M059J (cell line): ENCODE results near the gene MTRF1L. TPM values are rescaled to one million over a fixed set of nuclear protein-coding genes. Genes with fewer than 3 reads are reported as not detected.
"Not testable (repeated sequence)": the region's sequence is repeated elsewhere in the genome, so short reads cannot be mapped to it uniquely, and the experiment has no call there.

Source experiments
- DNase-seq: peaks from one replicate; pipeline ENCODE4 v3.0.0-alpha.2; 2012; ENCODE audit warnings: low read depth
- total RNA-seq: library from RNA; depleted of rRNA; stranded (reverse); fragments of >200 nt; shearing (Covaris generic); gene quantifications from 2 replicates; pipeline ENCODE4 v1.2.3, GENCODE V29; 2014

MTRF1L gene
- total RNA-seq, 1 experiment from 2014 or later, result 27.3 TPM

DNA sequence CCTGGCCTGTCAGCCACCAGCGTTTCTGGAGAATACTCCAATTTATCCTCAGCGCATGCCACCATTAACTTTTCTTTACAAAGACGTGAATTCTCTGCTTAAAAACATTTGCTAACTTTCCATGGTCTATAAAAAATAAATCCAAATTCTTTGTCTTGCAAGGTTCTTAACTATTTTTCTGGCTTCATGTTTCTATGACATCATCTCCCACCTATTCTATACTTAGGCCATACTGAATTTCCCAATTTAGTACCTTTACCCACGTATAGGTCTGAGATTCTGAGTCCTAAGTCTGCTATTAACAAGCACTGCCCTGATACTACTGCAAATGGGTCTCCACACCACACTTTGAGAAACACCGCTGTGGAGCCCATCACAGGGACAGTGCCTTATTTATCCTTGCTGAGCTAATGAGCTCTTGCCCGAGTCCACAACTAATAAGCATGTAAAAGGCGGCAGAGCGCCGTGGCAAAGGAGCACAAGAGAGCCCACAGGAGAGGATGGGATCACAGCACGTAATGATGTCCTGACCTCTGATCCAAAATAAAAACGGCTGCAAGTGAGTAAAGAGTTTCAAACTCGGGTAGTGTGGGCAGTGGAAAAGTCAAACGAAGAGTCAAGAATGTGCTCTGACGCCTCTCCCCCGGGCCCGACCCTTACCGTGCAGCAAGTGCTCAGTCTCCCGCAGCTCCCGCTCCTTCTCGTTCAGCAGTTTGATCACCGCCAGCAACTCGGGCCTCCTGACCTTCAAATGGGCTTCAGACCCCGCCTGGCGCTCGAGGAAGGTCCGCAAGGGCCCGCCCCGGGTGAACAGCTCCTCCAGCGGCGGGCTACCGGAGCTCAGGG, 519 bp downstream of the MTRF1L start:
- peak; percentile 45 for DNase-seq

GRCh38 chr6:153000790-153001189, 1.7 kb downstream of the MTRF1L start:
- not testable (repeated sequence) for DNase-seq

DNA sequence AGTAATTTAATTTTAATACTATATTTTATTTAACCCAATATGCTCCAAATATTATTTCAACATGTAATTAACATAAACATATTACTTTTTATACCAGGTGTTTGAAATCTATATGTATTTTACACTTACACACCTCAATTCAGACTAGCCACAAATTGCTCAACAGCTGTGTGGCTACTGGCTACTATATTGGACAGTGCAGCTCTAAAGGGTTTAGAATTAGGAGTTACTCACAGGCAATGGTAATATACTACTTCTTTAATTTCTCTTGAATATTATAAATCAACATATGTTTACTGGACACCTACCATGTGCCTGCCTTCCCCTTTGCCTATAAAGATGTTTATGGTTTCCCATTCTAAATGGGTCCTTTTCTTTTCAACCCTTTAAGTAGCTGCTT, 2.3 kb downstream of the MTRF1L start:
- DNase-seq, result no peak

DNA sequence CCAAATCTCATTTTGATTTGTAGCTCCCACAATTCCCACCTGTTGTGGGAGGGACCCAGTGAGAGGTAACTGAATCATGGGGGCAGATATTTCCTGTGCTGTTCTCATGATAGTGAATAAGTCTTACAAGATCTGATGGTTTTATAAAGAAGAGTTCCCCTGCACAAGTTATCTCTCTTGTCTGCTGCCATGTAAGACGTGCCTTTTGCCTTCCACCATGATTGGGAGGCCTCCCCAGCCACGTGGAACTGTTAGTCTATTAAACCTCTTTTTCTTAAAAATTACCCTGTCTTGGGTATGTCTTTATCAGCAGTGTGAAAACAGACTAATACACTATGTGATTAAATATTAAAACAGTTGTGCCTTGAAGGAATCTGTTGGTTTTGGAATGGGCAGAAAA, 3.0 kb downstream of the MTRF1L start:
- not testable (repeated sequence) for DNase-seq

DNA sequence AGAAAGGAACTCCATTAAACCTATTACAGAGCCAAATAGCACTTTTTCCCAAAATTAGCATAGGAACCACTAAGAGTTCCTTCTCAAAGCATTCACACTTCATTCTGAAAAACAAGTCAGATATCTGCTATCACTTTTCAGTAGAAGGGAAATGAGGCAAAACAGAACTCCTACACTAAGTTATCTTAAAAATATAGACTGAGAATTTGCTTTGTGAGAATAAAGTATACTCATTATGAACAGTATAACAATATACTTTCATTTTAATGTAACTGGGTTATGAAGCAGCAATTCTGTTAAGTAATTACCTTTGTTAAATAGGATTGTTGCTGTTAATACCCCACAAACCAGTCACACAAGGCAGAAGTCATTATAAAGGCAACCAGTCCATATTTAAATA, 8.7 kb downstream of the MTRF1L start:
- DNase-seq, result no peak

GRCh38 chr6:152993431-152993830, 9.1 kb downstream of the MTRF1L start:
- no peak for DNase-seq

GRCh38 chr6:152986978-152987377, 15.5 kb downstream of the MTRF1L start:
- no peak for DNase-seq

DNA sequence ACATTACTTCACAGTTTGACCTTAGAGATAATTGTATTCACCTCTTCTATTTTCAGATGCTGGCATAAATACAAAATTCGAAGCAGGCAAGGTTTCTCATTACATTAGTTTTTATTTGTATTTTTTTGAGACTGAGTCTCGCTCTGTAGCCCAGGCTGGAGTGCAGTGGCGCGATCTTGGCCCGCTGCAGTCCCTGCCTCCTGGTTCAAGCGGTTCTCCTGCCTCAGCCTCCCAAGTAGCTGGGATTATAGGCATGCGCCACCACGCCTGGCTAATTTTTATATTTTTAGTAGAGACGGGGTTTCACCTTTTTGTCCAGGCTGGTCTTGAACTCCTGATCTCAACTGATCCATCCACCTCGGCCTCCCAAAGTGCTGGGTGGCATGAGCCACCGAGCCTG, 17.2 kb downstream of the MTRF1L start:
- not testable (repeated sequence) for DNase-seq

DNA sequence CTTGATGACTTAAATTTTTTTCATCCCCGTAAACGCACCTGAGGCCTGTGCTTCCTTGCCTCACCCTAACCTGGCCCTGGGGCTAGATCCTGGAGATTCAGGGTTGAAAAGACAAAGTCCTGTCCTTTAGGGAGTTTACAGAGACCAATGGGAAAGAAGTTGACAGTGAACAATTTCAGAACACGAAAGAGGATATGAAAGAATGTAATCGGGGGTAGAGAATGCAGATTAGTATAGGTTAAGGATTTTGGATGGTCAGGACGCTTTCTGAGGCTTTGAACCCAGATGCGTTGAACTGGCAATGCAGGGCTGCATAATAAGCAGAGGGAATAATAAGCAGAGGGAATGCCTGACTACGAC, 18.0 kb downstream of the MTRF1L start:
- DNase-seq, result no peak

- DNase-seq, result peak; percentile 91
Measured at GRCh38 chr6:152983637-152984512, 18.6 kb downstream of the MTRF1L start.

DNA sequence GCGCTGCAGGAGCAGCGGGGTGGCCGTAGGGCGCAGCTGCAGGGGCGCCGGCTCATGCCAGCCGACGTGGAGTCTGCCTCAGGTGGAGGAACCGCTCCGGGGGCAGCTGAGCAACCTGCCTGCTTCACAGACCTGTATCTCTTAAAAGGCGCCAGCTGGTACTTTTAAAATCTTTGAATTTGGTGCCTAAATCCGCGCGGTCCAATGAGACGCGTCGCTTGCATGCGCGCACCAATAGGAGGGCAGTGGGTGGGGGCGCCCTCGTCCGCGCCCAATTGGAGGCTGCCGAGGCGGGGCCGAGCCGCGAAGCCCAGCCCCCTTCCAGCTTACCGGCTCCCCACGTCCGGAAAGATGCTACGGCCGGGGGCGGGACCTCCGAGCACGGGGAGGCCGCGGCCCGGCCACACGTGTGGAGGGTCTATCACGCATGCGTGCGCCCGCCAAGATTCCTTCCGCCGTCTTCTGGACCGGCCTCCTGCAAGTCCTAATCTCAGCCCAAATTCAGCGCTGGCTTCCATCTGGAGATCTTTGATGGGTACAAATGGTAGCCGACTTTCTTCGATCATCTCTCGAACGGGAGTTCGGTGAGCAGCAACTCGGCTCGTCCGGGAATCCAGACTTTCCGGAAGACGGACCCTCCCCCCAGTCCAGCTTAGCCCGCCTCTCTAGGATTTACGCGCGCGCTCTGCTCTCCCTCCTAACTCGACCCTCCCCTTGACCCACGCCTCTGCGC, 19.4 kb downstream of the MTRF1L start, which contains the start of gene FBXO5:
FBXO5 (minus strand) TSS at position 138 of the 733 bp plus-strand sequence; CDS start at position 56, 82 bp downstream.
- DNase-seq, result peak; percentile 98

- no peak for DNase-seq
Measured at GRCh38 chr6:152981989-152982903, 20.3 kb downstream of the MTRF1L start.

- DNase-seq, result no peak
Measured at GRCh38 chr6:152981219-152981618, 21.3 kb downstream of the MTRF1L start.

- DNase-seq, result no peak
Measured at GRCh38 chr6:152980656-152981055, 21.9 kb downstream of the MTRF1L start.

- DNase-seq, result peak; percentile 54
Measured at GRCh38 chr6:152979116-152979515, 23.4 kb downstream of the MTRF1L start.

GRCh38 chr6:152978058-152978457, 24.5 kb downstream of the MTRF1L start:
- DNase-seq, result no peak

- no peak for DNase-seq
Measured at GRCh38 chr6:152977556-152977955, 25.0 kb downstream of the MTRF1L start.

- DNase-seq, result no peak
Measured at GRCh38 chr6:152976749-152977148, 25.8 kb downstream of the MTRF1L start.

DNA sequence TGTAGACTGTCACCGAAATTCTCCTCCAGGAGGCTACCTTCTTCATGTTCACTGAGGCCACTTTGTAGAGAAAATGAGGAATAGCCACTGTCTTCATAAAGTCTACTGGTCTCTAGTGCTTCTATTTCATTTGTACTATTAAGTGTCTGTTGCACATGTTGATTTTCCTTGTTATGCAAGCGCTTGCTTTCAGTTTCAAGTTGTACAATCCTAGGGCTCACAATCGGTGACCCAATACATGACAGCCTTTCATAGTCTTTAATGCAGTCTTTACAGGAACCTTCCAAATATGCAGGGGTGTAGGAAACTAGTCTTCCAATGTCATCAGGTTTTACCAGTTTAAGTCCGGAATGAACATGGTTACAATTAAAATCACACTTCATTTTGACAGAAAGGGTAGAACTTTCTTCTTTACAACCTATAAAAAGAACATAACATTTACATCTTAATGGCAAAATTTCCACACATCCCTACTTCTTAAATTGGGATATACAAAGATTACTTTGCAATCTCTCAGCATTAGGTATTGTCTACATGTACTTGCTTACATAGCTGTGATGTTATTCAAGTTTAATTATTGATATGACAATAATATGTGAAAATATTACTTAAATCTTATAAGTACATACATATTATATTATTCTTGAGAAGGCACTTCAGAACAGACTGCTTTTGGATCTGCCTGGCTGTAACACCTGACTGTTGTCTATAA, 27.1 kb downstream of the MTRF1L start:
- DNase-seq, result no peak

GRCh38 chr6:152973916-152974315, 28.6 kb downstream of the MTRF1L start:
- no peak for DNase-seq
